ENCODE data around the gene TXNDC12.

- TF ChIP-seq, protein P1, sequence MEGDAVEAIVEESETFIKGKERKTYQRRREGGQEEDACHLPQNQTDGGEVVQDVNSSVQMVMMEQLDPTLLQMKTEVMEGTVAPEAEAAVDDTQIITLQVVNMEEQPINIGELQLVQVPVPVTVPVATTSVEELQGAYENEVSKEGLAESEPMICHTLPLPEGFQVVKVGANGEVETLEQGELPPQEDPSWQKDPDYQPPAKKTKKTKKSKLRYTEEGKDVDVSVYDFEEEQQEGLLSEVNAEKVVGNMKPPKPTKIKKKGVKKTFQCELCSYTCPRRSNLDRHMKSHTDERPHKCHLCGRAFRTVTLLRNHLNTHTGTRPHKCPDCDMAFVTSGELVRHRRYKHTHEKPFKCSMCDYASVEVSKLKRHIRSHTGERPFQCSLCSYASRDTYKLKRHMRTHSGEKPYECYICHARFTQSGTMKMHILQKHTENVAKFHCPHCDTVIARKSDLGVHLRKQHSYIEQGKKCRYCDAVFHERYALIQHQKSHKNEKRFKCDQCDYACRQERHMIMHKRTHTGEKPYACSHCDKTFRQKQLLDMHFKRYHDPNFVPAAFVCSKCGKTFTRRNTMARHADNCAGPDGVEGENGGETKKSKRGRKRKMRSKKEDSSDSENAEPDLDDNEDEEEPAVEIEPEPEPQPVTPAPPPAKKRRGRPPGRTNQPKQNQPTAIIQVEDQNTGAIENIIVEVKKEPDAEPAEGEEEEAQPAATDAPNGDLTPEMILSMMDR (IDR thresholded peaks at IDR 0.05) = no peak
- no peak for TF ChIP-seq POLR2A (IDR thresholded peaks at IDR 0.05)
These were observed 8.2 kb upstream of the TXNDC12 start for GRCh38 chr1:52063192-52063591.
